Epithelial cell of proximal tubule (primary cell): ENCODE results near the gene NCAPG2. TPM values are rescaled to one million over a fixed set of nuclear protein-coding genes. Genes with fewer than 3 reads are reported as not detected.

Source experiments
- DNase-seq: peaks from one replicate; pipeline ENCODE4 v3.0.0-alpha.2; 2011; ENCODE audit warnings: low read depth
- H3K4me3 ChIP-seq: 2 replicates; pipeline ENCODE4 v1.5.1; 2011; ENCODE audit warnings: low read depth, mild to moderate bottlenecking, low read length
- CTCF ChIP-seq: conservative IDR thresholded peaks from 2 replicates; pipeline ENCODE4 v1.5.1; 2012; ENCODE audit warnings: low read depth, mild to moderate bottlenecking, low read length
- total RNA-seq: library from RNA; depleted of rRNA; stranded (reverse); fragments of >200 nt; gene quantifications from 2 replicates; pipeline ENCODE4 v1.2.3, GENCODE V29; 2015

The NCAPG2 gene
- total RNA-seq, 1 donor from 2014 or later = 30.1 TPM

GRCh38 chr7:158650821-158651225 lies 53.8 kb downstream of the NCAPG2 start:
- no peak overlapping the region for H3K4me3 ChIP-seq
- no peak for TF ChIP-seq CTCF
- no peak for DNase-seq

- no peak for TF ChIP-seq CTCF
- H3K4me3 ChIP-seq = no peak overlapping the region
- DNase-seq = peak; percentile 26
Measured at GRCh38 chr7:158649279-158649678, 55.3 kb downstream of the NCAPG2 start.

- DNase-seq = no peak
- TF ChIP-seq CTCF = no peak
- no peak overlapping the region for H3K4me3 ChIP-seq
Measured at GRCh38 chr7:158648787-158649186, 55.8 kb downstream of the NCAPG2 start.

GRCh38 chr7:158648168-158648567 lies 56.4 kb downstream of the NCAPG2 start:
- H3K4me3 ChIP-seq = no peak overlapping the region
- DNase-seq = no peak
- TF ChIP-seq CTCF = no peak

GRCh38 chr7:158647475-158647792 lies 57.2 kb downstream of the NCAPG2 start:
- no peak for DNase-seq
- TF ChIP-seq CTCF = no peak
- H3K4me3 ChIP-seq = no peak overlapping the region

GRCh38 chr7:158646766-158647474 lies 57.7 kb downstream of the NCAPG2 start:
- H3K4me3 ChIP-seq = no peak overlapping the region
- TF ChIP-seq CTCF = peak; percentile 74
- no peak for DNase-seq

GRCh38 chr7:158645842-158646241 lies 58.8 kb downstream of the NCAPG2 start:
- DNase-seq = no peak
- H3K4me3 ChIP-seq = no peak overlapping the region
- TF ChIP-seq CTCF = no peak
